Measurements from ENCODE around the gene PGLYRP3. TPM values are rescaled to one million over a fixed set of nuclear protein-coding genes. Genes with fewer than 3 reads are reported as not detected.

The PGLYRP3 gene
- total RNA-seq, 1 donor from 2014 or later: not detected

- TF ChIP-seq, protein P1, sequence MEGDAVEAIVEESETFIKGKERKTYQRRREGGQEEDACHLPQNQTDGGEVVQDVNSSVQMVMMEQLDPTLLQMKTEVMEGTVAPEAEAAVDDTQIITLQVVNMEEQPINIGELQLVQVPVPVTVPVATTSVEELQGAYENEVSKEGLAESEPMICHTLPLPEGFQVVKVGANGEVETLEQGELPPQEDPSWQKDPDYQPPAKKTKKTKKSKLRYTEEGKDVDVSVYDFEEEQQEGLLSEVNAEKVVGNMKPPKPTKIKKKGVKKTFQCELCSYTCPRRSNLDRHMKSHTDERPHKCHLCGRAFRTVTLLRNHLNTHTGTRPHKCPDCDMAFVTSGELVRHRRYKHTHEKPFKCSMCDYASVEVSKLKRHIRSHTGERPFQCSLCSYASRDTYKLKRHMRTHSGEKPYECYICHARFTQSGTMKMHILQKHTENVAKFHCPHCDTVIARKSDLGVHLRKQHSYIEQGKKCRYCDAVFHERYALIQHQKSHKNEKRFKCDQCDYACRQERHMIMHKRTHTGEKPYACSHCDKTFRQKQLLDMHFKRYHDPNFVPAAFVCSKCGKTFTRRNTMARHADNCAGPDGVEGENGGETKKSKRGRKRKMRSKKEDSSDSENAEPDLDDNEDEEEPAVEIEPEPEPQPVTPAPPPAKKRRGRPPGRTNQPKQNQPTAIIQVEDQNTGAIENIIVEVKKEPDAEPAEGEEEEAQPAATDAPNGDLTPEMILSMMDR (conservative IDR thresholded peaks at IDR 0.05; ENCODE audit: low read depth, low read length): no peak
- no peak overlapping the region for H3K4me3 ChIP-seq (ENCODE audit: low read depth, low read length)
- no peak for DNase-seq (ENCODE audit: low read depth)
Observed at GRCh38 chr1:153292185-153292584, 20.6 kb downstream of the PGLYRP3 start.

DNA sequence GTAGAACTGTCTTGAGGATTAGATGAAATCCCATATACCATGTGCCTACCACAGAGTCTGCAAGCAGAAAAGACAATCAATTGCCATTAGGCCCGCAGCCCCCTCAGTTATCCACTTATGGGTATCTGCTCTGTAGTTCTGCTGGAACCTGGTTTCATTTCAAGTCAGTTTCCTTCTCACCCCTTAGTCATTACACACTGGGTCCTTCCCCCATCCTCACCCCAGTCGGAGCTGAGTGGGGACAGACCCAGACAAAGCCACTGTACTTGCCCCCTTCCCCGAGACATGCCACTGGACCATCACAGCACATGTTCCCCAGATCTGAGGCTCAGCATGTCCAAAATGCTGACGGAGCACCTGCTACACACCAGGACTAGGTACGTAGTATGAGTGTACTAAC lies 21.2 kb downstream of the PGLYRP3 start:
- TF ChIP-seq, protein P1 (conservative IDR thresholded peaks at IDR 0.05; ENCODE audit: low read depth, low read length): no peak
- no peak for DNase-seq (ENCODE audit: low read depth)
- H3K4me3 ChIP-seq (ENCODE audit: low read depth, low read length): no peak overlapping the region

- TF ChIP-seq, protein P1 (conservative IDR thresholded peaks at IDR 0.05; ENCODE audit: low read depth, low read length): peak; percentile 45
- no peak overlapping the region for H3K4me3 ChIP-seq (ENCODE audit: low read depth, low read length)
- no peak for DNase-seq (ENCODE audit: low read depth)
Observed at GRCh38 chr1:153288634-153289275, 24.0 kb downstream of the PGLYRP3 start.

GRCh38 chr1:153277852-153278251 lies 34.9 kb downstream of the PGLYRP3 start:
- no peak for DNase-seq (ENCODE audit: low read depth)
- H3K4me3 ChIP-seq (ENCODE audit: low read depth, low read length): no peak overlapping the region
- TF ChIP-seq, protein P1 (conservative IDR thresholded peaks at IDR 0.05; ENCODE audit: low read depth, low read length): peak; percentile 65

DNA sequence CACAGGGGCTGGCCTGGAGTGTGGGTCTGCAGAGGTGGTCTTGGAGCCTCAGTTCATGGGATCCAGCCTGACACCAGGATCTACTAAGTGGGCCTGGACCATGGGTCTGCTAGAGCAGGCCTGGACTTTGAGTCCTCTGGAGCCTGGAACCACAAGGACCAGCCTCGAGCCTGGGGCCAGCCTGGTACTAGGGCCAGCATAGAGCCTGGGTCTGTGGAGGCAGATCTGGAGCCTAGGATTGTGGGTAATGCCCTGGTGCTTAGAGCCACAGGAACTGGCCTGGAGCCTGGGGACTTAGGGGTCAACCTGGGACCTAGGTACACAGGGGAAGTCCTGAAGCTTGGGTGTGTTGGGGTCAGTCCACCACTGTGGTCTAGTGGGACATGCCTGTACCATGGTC lies 40.6 kb downstream of the PGLYRP3 start:
- no peak overlapping the region for H3K4me3 ChIP-seq (ENCODE audit: low read depth, low read length)
- TF ChIP-seq, protein P1 (conservative IDR thresholded peaks at IDR 0.05; ENCODE audit: low read depth, low read length): no peak

DNA sequence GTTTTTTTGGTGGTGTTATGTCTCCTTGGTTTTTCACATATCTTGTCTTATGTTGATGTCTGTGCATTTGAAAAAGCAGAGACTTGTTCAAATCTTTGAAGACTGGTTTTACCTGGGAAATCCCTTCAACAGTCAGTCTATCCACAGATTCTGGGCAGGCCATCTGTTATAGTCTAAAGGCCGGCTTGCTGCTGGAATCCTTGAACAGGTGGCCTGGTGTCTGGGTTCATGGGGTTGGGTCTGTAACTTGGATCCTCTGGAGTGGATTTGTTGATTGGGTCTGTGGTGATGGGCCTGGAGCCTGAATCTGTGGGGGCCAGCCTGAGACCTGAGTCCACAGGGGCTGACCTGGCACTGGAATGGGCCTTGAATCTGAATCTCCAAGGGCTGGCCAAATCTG lies 41.0 kb downstream of the PGLYRP3 start:
- TF ChIP-seq, protein P1 (conservative IDR thresholded peaks at IDR 0.05; ENCODE audit: low read depth, low read length): no peak
- DNase-seq (ENCODE audit: low read depth): no peak
- H3K4me3 ChIP-seq (ENCODE audit: low read depth, low read length): no peak overlapping the region

More for the DNA sequence above, 40.6 kb downstream of the PGLYRP3 start:
- no peak for DNase-seq (ENCODE audit: low read depth)

GRCh38 chr1:153265457-153265856 lies 47.3 kb downstream of the PGLYRP3 start:
- TF ChIP-seq, protein P1 (conservative IDR thresholded peaks at IDR 0.05; ENCODE audit: low read depth, low read length): no peak
- no peak for DNase-seq (ENCODE audit: low read depth)
- no peak overlapping the region for H3K4me3 ChIP-seq (ENCODE audit: low read depth, low read length)
